Retinal pigment epithelial cell (primary cell): ENCODE data around the gene LRRC15.

Experiments
- DNase-seq: peaks from one replicate; pipeline ENCODE4 v3.0.0-alpha.2; 2010; ENCODE audit warnings: low read depth
- H3K4me3 ChIP-seq: 2 replicates; pipeline ENCODE4 v1.5.1; 2011; ENCODE audit warnings: mild to moderate bottlenecking, low read length, control low read depth, moderate library complexity
- CTCF ChIP-seq: conservative IDR thresholded peaks from 2 replicates; pipeline ENCODE4 v1.5.1; 2011; ENCODE audit warnings: low read depth, low read length, control low read depth, inconsistent platforms

LRRC15 gene

GRCh38 chr3:194386066-194386465 is 16.5 kb upstream of the LRRC15 start:
- DNase-seq, result no peak
- no peak for TF ChIP-seq CTCF
- no peak overlapping the region for H3K4me3 ChIP-seq

- no peak for TF ChIP-seq CTCF
- no peak overlapping the region for H3K4me3 ChIP-seq
- no peak for DNase-seq
These were observed 15.0 kb upstream of the LRRC15 start for GRCh38 chr3:194384569-194385001.

GRCh38 chr3:194384156-194384555 is 14.6 kb upstream of the LRRC15 start:
- no peak for TF ChIP-seq CTCF
- H3K4me3 ChIP-seq, result no peak overlapping the region
- no peak for DNase-seq

GRCh38 chr3:194383276-194383940 is 13.9 kb upstream of the LRRC15 start:
- no peak for DNase-seq
- no peak overlapping the region for H3K4me3 ChIP-seq
- TF ChIP-seq CTCF, result no peak

- DNase-seq, result no peak
- no peak for TF ChIP-seq CTCF
- no peak overlapping the region for H3K4me3 ChIP-seq
These were observed 13.3 kb upstream of the LRRC15 start for GRCh38 chr3:194382892-194383223.

GRCh38 chr3:194382196-194382891 is 12.8 kb upstream of the LRRC15 start:
- H3K4me3 ChIP-seq, result no peak overlapping the region
- no peak for TF ChIP-seq CTCF
- DNase-seq, result no peak

- no peak for DNase-seq
- peak overlapping the region; percentile 18 for H3K4me3 ChIP-seq
- no peak for TF ChIP-seq CTCF
These were observed 11.9 kb upstream of the LRRC15 start for GRCh38 chr3:194381460-194381875.
